Smooth muscle cell (in vitro differentiated cells): ENCODE data around the gene EMILIN2. TPM values are rescaled to one million over a fixed set of nuclear protein-coding genes. Genes with fewer than 3 reads are reported as not detected.

Experiments used
- DNase-seq: peaks from one replicate; lab custom pipeline; 2025; ENCODE audit not compliant: unreplicated experiment; lab: John Stamatoyannopoulos, UW
- H2AFZ ChIP-seq: fragments of 200-600 bp; sonication (generic); 2 replicates; pipeline ENCODE4 v1.6.0; 2016; ENCODE audit warnings: antibody characterized with exemption, low read depth, mild to moderate bottlenecking
- H3F3A ChIP-seq: fragments of 200-600 bp; sonication (generic); 2 replicates; pipeline ENCODE4 v1.6.0; 2017; ENCODE audit warnings: antibody characterized with exemption, low read depth
- H3K27ac ChIP-seq: fragments of 200-600 bp; sonication (generic); 2 replicates; pipeline ENCODE4 v1.5.1; 2016; ENCODE audit warnings: low read depth, mild to moderate bottlenecking
- H3K27me3 ChIP-seq: fragments of 200-600 bp; sonication (generic); 2 replicates; pipeline ENCODE4 v1.6.1; 2016; ENCODE audit warnings: low read depth, mild to moderate bottlenecking
- H3K36me3 ChIP-seq: fragments of 200-600 bp; sonication (generic); 2 replicates; pipeline ENCODE4 v1.5.1; 2016; ENCODE audit warnings: low read depth
- H3K4me1 ChIP-seq: fragments of 200-600 bp; sonication (generic); 2 replicates; pipeline ENCODE4 v1.5.1; 2016; ENCODE audit warnings: low read depth
- H3K4me2 ChIP-seq: fragments of 200-600 bp; sonication (generic); 2 replicates; pipeline ENCODE4 v1.6.0; 2016; ENCODE audit warnings: mild to moderate bottlenecking
- H3K4me3 ChIP-seq: fragments of 200-600 bp; sonication (generic); 2 replicates; pipeline ENCODE4 v1.5.1; 2016; ENCODE audit warnings: mild to moderate bottlenecking
- H3K79me2 ChIP-seq: fragments of 200-600 bp; sonication (generic); 2 replicates; pipeline ENCODE4 v1.6.0; 2016; ENCODE audit warnings: low read depth, mild to moderate bottlenecking
- H3K9ac ChIP-seq: fragments of 200-600 bp; sonication (generic); 2 replicates; pipeline ENCODE4 v1.6.0; 2016; ENCODE audit warnings: low read depth
- H3K9me3 ChIP-seq: fragments of 200-600 bp; sonication (generic); replicated peaks from 2 replicates; pipeline ENCODE4 v1.5.1; 2016; ENCODE audit warnings: low read depth
- H4K20me1 ChIP-seq: fragments of 200-600 bp; sonication (generic); 2 replicates; pipeline ENCODE4 v1.6.0; 2016; ENCODE audit warnings: low read depth
- WGBS: methylation state at CpG from one replicate; pipeline ENCODE4 v1.1.7; 2016; ENCODE audit warnings: low lambda C conversion rate; 5-methylcytosine and 5-hydroxymethylcytosine counted together
- polyA plus RNA-seq: library from polyadenylated mRNA; unstranded; fragments of >200 nt; fragmentation: Nextera tagmentation; extraction: Ambion mirVana; gene quantifications from 2 replicates; pipeline ENCODE4 v1.2.1, GENCODE V29; 2016
- total RNA-seq: library from RNA; depleted of rRNA; stranded (reverse); fragments of >200 nt; gene quantifications from 2 replicates; pipeline ENCODE4 v1.2.3, GENCODE V29; 2014
- TF ChIP-seq, protein P1 (sequence below): fragments of 200-600 bp; sonication (generic); IDR thresholded peaks from 2 replicates; pipeline ENCODE4 v1.5.1; 2017; ENCODE audit warnings: borderline replicate concordance, mild to moderate bottlenecking, antibody characterized with exemption; ENCODE audit not compliant: insufficient read depth, poor library complexity, severe bottlenecking

EMILIN2 gene
- total and polyA plus RNA-seq, 2 experiments from 2014 or later: 6.5 to 22.9 TPM

- Histone ChIP-seq H3K9ac (no peak overlapping the region), H4K20me1 (no peaks in the 10 kb centered on the region), H2AFZ (no peak overlapping the region), H3K79me2 (no peaks in the 10 kb centered on the region), H3K36me3 (no peaks in the 10 kb centered on the region), H3K27me3 (no peaks in the 10 kb centered on the region), H3K4me2 (no peak overlapping the region), H3K27ac (no peak overlapping the region), H3K9me3 (no peaks in the 10 kb centered on the region), H3F3A (no peaks in the 10 kb centered on the region), H3K4me3 (no peak overlapping the region), H3K4me1 (no peaks in the 10 kb centered on the region)
- 89% methylated on average over 16 of the region's 16 CpGs for WGBS
- no peak for DNase-seq
- TF ChIP-seq, protein P1, sequence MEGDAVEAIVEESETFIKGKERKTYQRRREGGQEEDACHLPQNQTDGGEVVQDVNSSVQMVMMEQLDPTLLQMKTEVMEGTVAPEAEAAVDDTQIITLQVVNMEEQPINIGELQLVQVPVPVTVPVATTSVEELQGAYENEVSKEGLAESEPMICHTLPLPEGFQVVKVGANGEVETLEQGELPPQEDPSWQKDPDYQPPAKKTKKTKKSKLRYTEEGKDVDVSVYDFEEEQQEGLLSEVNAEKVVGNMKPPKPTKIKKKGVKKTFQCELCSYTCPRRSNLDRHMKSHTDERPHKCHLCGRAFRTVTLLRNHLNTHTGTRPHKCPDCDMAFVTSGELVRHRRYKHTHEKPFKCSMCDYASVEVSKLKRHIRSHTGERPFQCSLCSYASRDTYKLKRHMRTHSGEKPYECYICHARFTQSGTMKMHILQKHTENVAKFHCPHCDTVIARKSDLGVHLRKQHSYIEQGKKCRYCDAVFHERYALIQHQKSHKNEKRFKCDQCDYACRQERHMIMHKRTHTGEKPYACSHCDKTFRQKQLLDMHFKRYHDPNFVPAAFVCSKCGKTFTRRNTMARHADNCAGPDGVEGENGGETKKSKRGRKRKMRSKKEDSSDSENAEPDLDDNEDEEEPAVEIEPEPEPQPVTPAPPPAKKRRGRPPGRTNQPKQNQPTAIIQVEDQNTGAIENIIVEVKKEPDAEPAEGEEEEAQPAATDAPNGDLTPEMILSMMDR: no peak
These were observed 34.5 kb downstream of the EMILIN2 start for GRCh38 chr18:2881088-2881839.

DNA sequence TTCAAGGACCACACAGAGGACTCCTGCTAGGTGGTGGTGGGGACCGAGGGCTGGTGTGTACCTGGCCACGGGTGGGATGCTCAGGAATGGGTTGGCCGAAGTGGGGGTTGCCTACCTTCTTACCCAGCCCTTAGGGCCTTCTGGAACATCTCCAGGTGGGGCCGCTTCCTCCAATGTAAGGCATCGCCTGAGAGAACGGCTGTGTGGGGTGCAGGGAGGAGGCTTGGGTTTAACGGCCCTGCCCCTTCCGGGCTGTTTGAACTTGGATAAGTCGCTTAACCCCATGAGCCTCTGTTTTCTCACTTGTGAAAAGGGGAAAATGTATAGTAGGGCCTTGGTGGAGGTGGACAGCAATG lies 35.0 kb downstream of the EMILIN2 start:
- Histone ChIP-seq H3K9me3 (no peaks in the 10 kb centered on the region), H3K4me2 (no peak overlapping the region), H3K4me1 (no peaks in the 10 kb centered on the region), H3K9ac (no peak overlapping the region), H3K27ac (no peak overlapping the region), H4K20me1 (no peaks in the 10 kb centered on the region), H3K36me3 (no peaks in the 10 kb centered on the region), H3K79me2 (no peaks in the 10 kb centered on the region), H3K4me3 (no peak overlapping the region), H3K27me3 (no peaks in the 10 kb centered on the region), H2AFZ (no peak overlapping the region), H3F3A (no peaks in the 10 kb centered on the region)
- TF ChIP-seq, protein P1: no peak
- no peak for DNase-seq
- 93% methylated on average over 9 of the region's 9 CpGs for WGBS

DNA sequence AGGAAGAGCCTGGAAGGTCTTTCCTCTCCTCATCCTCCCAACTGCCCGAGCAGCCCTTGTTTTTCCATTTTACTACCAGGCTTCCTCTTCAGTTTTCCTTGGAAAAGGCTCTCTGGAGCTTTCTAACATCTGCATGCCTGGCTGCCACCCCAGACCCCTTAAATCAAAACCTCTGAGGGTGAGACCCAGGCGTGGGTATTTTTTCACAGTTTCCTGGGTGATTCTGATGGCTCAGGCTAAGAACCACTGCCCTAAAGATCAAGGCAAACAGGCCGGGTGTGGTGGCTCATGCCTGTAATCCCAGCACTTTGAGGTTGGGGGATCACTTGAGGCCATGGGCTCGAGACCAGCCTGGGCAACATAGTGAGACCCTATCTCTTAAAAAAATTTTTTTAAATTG lies 35.4 kb downstream of the EMILIN2 start:
- over 99% methylated on average over 4 of the region's 4 CpGs for WGBS
- TF ChIP-seq, protein P1: no peak
- Histone ChIP-seq H3K79me2 (no peaks in the 10 kb centered on the region), H3K9ac (no peak overlapping the region), H3F3A (no peaks in the 10 kb centered on the region), H3K9me3 (no peaks in the 10 kb centered on the region), H3K36me3 (no peaks in the 10 kb centered on the region), H3K27ac (no peak overlapping the region), H3K27me3 (no peaks in the 10 kb centered on the region), H2AFZ (no peak overlapping the region), H3K4me1 (no peaks in the 10 kb centered on the region), H3K4me2 (no peak overlapping the region), H4K20me1 (no peaks in the 10 kb centered on the region), H3K4me3 (no peak overlapping the region)
- DNase-seq: no peak
